ENCODE results near the gene LGR5. TPM values are rescaled to one million over a fixed set of nuclear protein-coding genes. Genes with fewer than 3 reads are reported as not detected.

The LGR5 gene
- total and polyA plus RNA-seq, 10 of the 15 experiments (the other 5 are each of a cell fraction or from before 2014, with no cell fraction given), result 2.1 TPM; not detected in 9

GRCh38 chr12:71411635-71412034 is 28.0 kb upstream of the LGR5 start:
- FAIRE-seq (no peak), ATAC-seq (no peak), DNase-seq (ENCODE audit: low read depth, low spot score) (no peak)
- intact Hi-C loops (cut with micrococcal nuclease; ENCODE audit: unreplicated experiment) (no loop called here), in situ Hi-C loops (cut with MboI) (loop anchor here (10.0 kb wide), 1 partner anchor 223 kb away; no protein-coding TSS in a partner anchor)
- POLR2A ChIA-PET, result interaction anchor here (0.6 kb wide), 1 partner anchor 110 kb away, joined by 3 read pairs; no protein-coding TSS in a partner anchor
- CTCF ChIA-PET, result no interaction called here
- RAD21 ChIA-PET (ENCODE audit: unreplicated experiment), result no interaction called here
- no peaks in the 10 kb centered on the region for H3K36me3 ChIP-seq (ENCODE audit: control insufficient read depth in 2 of 2, insufficient read depth in 2 of 2, low read length in 1 of 2)
- 77% methylated on average over 1 of the region's 1 CpG for WGBS (ENCODE audit: insufficient coverage, insufficient replicate concordance, low lambda C conversion rate, missing lambda C conversion rate)
- no peaks in the 10 kb centered on the region for H4K20me1 ChIP-seq (ENCODE audit: control insufficient read depth, insufficient read depth)
- no peaks in the 10 kb centered on the region; the same call in 2 of the 3 replicates for H3K9me3 ChIP-seq (replicated peaks; ENCODE audit: control insufficient read depth, insufficient read depth, low read length)
- no peak overlapping the region for H3K4me3 ChIP-seq
- H3K9ac ChIP-seq (ENCODE audit: control insufficient read depth, insufficient read depth, low read length), result no peak overlapping the region
- H2AFZ ChIP-seq (ENCODE audit: control insufficient read depth, low read depth, low read length), result no peak overlapping the region
- H3K4me2 ChIP-seq (ENCODE audit: control insufficient read depth, insufficient read depth), result no peak overlapping the region
- TF ChIP-seq IKZF1 (conservative IDR thresholded peaks at IDR 0.05), result no peak
- TF ChIP-seq LARP7 (IDR thresholded peaks at IDR 0.05), result no peak
- no peak for TF ChIP-seq E4F1 (IDR thresholded peaks at IDR 0.05; ENCODE audit: borderline replicate concordance, partially characterized antibody)
- no peak for TF ChIP-seq SMAD5 (IDR thresholded peaks at IDR 0.05; ENCODE audit: low read depth)
- TF ChIP-seq ETV6 (conservative IDR thresholded peaks at IDR 0.05 in 1 of 2, IDR thresholded peaks at IDR 0.05 in 1 of 2; ENCODE audit: borderline replicate concordance in 1 of 2, low read depth in 1 of 2), result no peak
- TF ChIP-seq CHD1 (IDR thresholded peaks at IDR 0.05; ENCODE audit: low read depth, low read length), result no peak
- no peak for TF ChIP-seq SRF (IDR thresholded peaks at IDR 0.05; ENCODE audit: low read depth in 2 of 2, low read length in 2 of 2)
- no peak for TF ChIP-seq PBX3 (IDR thresholded peaks at IDR 0.05; ENCODE audit: insufficient replicate concordance, low read depth, low read length)
- TF ChIP-seq KDM1A (IDR thresholded peaks at IDR 0.05; ENCODE audit: borderline replicate concordance), result no peak
- TF ChIP-seq KLF5 (IDR thresholded peaks at IDR 0.05; ENCODE audit: partially characterized antibody), result no peak
- no peak for TF ChIP-seq ELK1 (IDR thresholded peaks at IDR 0.05; ENCODE audit: low read depth, low read length)
- TF ChIP-seq RFX5 (IDR thresholded peaks at IDR 0.05; ENCODE audit: low read depth, low read length), result no peak
- no peak for TF ChIP-seq RCOR1 (conservative IDR thresholded peaks at IDR 0.05; ENCODE audit: low read depth, low read length)
- no peak for TF ChIP-seq TARDBP (IDR thresholded peaks at IDR 0.05; ENCODE audit: borderline replicate concordance)
- TF ChIP-seq RAD21 (IDR thresholded peaks at IDR 0.05; ENCODE audit: insufficient read depth, low read depth, low read length), result no peak
- H3K4me1 ChIP-seq (ENCODE audit: control insufficient read depth, insufficient read depth, low read length), result no peaks in the 10 kb centered on the region
- SMC1A ChIA-PET (ENCODE audit: uncharacterized antibody, unreplicated experiment), result no interaction called here
- no peaks in the 10 kb centered on the region for H3K79me2 ChIP-seq (ENCODE audit: control insufficient read depth, insufficient read depth, low read length)
- H3K27me3 ChIP-seq (replicated peaks in 1 of 2; ENCODE audit: control insufficient read depth in 2 of 2, insufficient read depth in 2 of 2, low read length in 1 of 2), result no peaks in the 10 kb centered on the region
- no TSS peak for BruUV-seq (replicated peaks)
- H3K27ac ChIP-seq (ENCODE audit: control insufficient read depth, insufficient read depth), result no peak overlapping the region

All from GM12878 (cell line).